HepG2 (cell line): ENCODE measurements around the gene EFNA3. TPM values are rescaled to one million over a fixed set of nuclear protein-coding genes. Genes with fewer than 3 reads are reported as not detected.

Experiments used
- ATAC-seq: fragments of 200-7000 bp; cut with Tn5 transposase; 3 replicates; pipeline ENCODE4 v1.9.1; 2020; ENCODE audit warnings: mild to moderate bottlenecking, moderate library complexity
- BruUV-seq: library from RNA; stranded (reverse); fragments of 400-500 nt; replicated peaks from 2 replicates; lab custom pipeline; 2021; lab: Mats Ljungman, UMichigan
- CTCF ChIA-PET: fragments of 300-600 bp; formaldehyde crosslinking; extraction: SDS; loops from one replicate; lab custom pipeline; 2021; ENCODE audit warnings: low total read pairs, inconsistent platforms, low intra/inter-chr PET ratio; lab: Yijun Ruan, JAX
- POLR2A ChIA-PET: fragments of 350-600 bp; sonication (Branson Sonifier 250); formaldehyde crosslinking; loops from one replicate; lab custom pipeline; 2020; ENCODE audit warnings: antibody characterized with exemption, inconsistent platforms; lab: Yijun Ruan, JAX
- DNase-seq: peaks from one replicate; pipeline ENCODE4 v3.0.0-alpha.2; 2015; ENCODE audit warnings: low spot score
- FAIRE-seq: peaks from 3 replicates; lab custom pipeline; 2011; peaks lifted over from hg19 to GRCh38; lab: Jason Lieb, UNC
- H2AFZ ChIP-seq: one replicate; pipeline ENCODE4 v1.6.1; 2011; ENCODE audit warnings: low read length, inconsistent platforms
- H3K27ac ChIP-seq: fragments of 300-600 bp; 3 replicates; pipeline ENCODE4 v1.8.0; 2011; ENCODE audit warnings: mixed run types, mild to moderate bottlenecking, mixed read lengths, low read length, inconsistent platforms; ENCODE audit not compliant: insufficient read depth; ENCODE audit errors: extremely low read length
- H3K27me3 ChIP-seq, 2 experiments: fragments of 200-600 bp in 1 of 2; 2 replicates in 1 of 2; 3 replicates in 1 of 2; pipeline versions ENCODE4 v1.6.0 to v1.8.0; 2011; ENCODE audit warnings: low read length in 2 of 2, mild to moderate bottlenecking in 2 of 2, moderate library complexity in 2 of 2, inconsistent platforms in 1 of 2; ENCODE audit not compliant: insufficient read depth in 2 of 2, control insufficient read depth in 1 of 2
- H3K36me3 ChIP-seq, 2 experiments: fragments of 200-600 bp in 1 of 2; replicated peaks in 1 of 2; 2 replicates in 1 of 2; 3 replicates in 1 of 2; pipeline versions ENCODE4 v1.5.1 to v1.8.0; 2011; ENCODE audit warnings: low read length in 2 of 2, inconsistent platforms in 1 of 2; ENCODE audit not compliant: insufficient read depth in 2 of 2, control insufficient read depth in 1 of 2
- H3K4me1 ChIP-seq: 2 replicates; pipeline ENCODE4 v1.5.1; 2012; ENCODE audit warnings: low read length, inconsistent platforms; ENCODE audit not compliant: insufficient read depth
- H3K4me2 ChIP-seq: 2 replicates; pipeline ENCODE4 v1.6.0; 2011; ENCODE audit warnings: low read depth, low read length, inconsistent platforms
- H3K4me3 ChIP-seq, 3 experiments: fragments of 200-600 bp in 1 of 3; sonication (generic), shearing (Covaris generic) in 1 of 3; replicated peaks in 1 of 3; 2 replicates each; pipeline ENCODE4 v1.5.1; 2011 to 2016; ENCODE audit warnings: low read length in 3 of 3, inconsistent platforms in 2 of 3, low read depth in 2 of 3, mild to moderate bottlenecking in 2 of 3, control low read depth in 1 of 3, mixed read lengths in 1 of 3; ENCODE audit not compliant: insufficient read depth in 1 of 3
- H3K79me2 ChIP-seq: one replicate; pipeline ENCODE4 v1.6.1; 2011; ENCODE audit warnings: low read length, inconsistent platforms; ENCODE audit not compliant: insufficient read depth
- H3K9ac ChIP-seq: 2 replicates; pipeline ENCODE4 v1.6.0; 2011; ENCODE audit warnings: mild to moderate bottlenecking, low read depth, low read length, inconsistent platforms; ENCODE audit not compliant: insufficient read depth
- H3K9me3 ChIP-seq: 2 replicates; pipeline ENCODE4 v1.5.1; 2012; ENCODE audit warnings: mild to moderate bottlenecking, low read length
- H4K20me1 ChIP-seq: 2 replicates; pipeline ENCODE4 v1.6.0; 2011; ENCODE audit warnings: inconsistent platforms, mild to moderate bottlenecking, low read length, moderate library complexity; ENCODE audit not compliant: insufficient read depth
- EP300 ChIP-seq, 3 experiments: sonication (generic) in 1 of 3; formaldehyde crosslinking in 1 of 3; IDR thresholded peaks; 2 replicates each; pipeline versions ENCODE4 v1.5.1 to v1.6.1; 2011 to 2020; ENCODE audit warnings: low read depth in 2 of 3, low read length in 2 of 3, borderline replicate concordance in 1 of 3, improper control_type of control experiment in 1 of 3, mild to moderate bottlenecking in 1 of 3, missing genetic modification reagents in 1 of 3, moderate library complexity in 1 of 3
- LCORL ChIP-seq, 2 experiments: fragments of 450-650 bp in 1 of 2; sonication (generic) in 1 of 2; formaldehyde crosslinking in 1 of 2; IDR thresholded peaks; 2 replicates each; pipeline versions ENCODE4 v1.5.0 to v1.6.1; 2017 to 2020; ENCODE audit warnings: antibody characterized with exemption in 1 of 2, missing genetic modification reagents in 1 of 2
- MLLT10 ChIP-seq: sonication (generic); formaldehyde crosslinking; IDR thresholded peaks from 2 replicates; pipeline ENCODE4 v1.4.0; 2020; ENCODE audit warnings: missing genetic modification reagents
- MTA3 ChIP-seq: sonication (generic); formaldehyde crosslinking; IDR thresholded peaks from 2 replicates; pipeline ENCODE4 v1.4.0; 2020; ENCODE audit warnings: missing genetic modification reagents
- SP1 ChIP-seq, 2 experiments: fragments of 450-650 bp in 1 of 2; sonication (generic) in 1 of 2; formaldehyde crosslinking in 1 of 2; IDR thresholded peaks; 2 replicates each; pipeline versions ENCODE4 v1.4.0 to v1.6.1; 2016 to 2020; ENCODE audit warnings: missing genetic modification reagents in 1 of 2
- YEATS2 ChIP-seq: sonication (generic); formaldehyde crosslinking; IDR thresholded peaks from 2 replicates; pipeline ENCODE4 v1.4.0; 2020; ENCODE audit warnings: missing genetic modification reagents, borderline replicate concordance
- ZKSCAN8 ChIP-seq: IDR thresholded peaks from 2 replicates; pipeline ENCODE4 v1.6.1; 2016; ENCODE audit warnings: borderline replicate concordance, missing genetic modification reagents, missing compliant biosample characterization
- ZNF234 ChIP-seq: sonication (generic); formaldehyde crosslinking; conservative IDR thresholded peaks from 2 replicates; pipeline ENCODE4 v1.5.1; 2020; ENCODE audit warnings: mild to moderate bottlenecking, missing genetic modification reagents
- ZNF44 ChIP-seq: sonication (generic); formaldehyde crosslinking; IDR thresholded peaks from 2 replicates; pipeline ENCODE4 v1.5.1; 2020; ENCODE audit warnings: mild to moderate bottlenecking, missing genetic modification reagents
- ZNF530 ChIP-seq: sonication (generic); formaldehyde crosslinking; IDR thresholded peaks from 2 replicates; pipeline ENCODE4 v1.5.0; 2020; ENCODE audit warnings: low read depth, mild to moderate bottlenecking, missing genetic modification reagents
- ZNF615 ChIP-seq: sonication (generic); formaldehyde crosslinking; IDR thresholded peaks from 2 replicates; pipeline ENCODE4 v1.5.0; 2020; ENCODE audit warnings: mild to moderate bottlenecking, missing genetic modification reagents, borderline replicate concordance
- WGBS: methylation state at CpG from one replicate; pipeline ENCODE4 v1.1.6; 2017; ENCODE audit warnings: low lambda C conversion rate; 5-methylcytosine and 5-hydroxymethylcytosine counted together
- in situ Hi-C: cut with HindIII; loops from 2 replicates; pipeline ENCODE4 v1.10.0; 2017; ENCODE audit warnings: low pct_unique_long_range_greater_than_20kb; ENCODE audit not compliant: extremely low pct_ligation_motif_present
- intact Hi-C: fragments of 100-400 bp; cut with micrococcal nuclease; formaldehyde crosslinking; loops from one replicate; pipeline ENCODE4 v1.10.0; 2022; ENCODE audit not compliant: unreplicated experiment
- polyA plus RNA-seq, 8 experiments: library from polyadenylated mRNA; depleted of rRNA in 3 of 8; stranded (reverse) in 7 of 8; unstranded in 1 of 8; fragments of >200 nt; fragmentation: Illumina TruSeq in 4 of 8; extraction: Trizol in 4 of 8; gene quantifications; 2 replicates each; pipeline versions ENCODE4 v1.2.1 to v1.2.3, GENCODE V29; 2011 to 2016; ENCODE audit warnings: low read depth in 4 of 8, missing spikeins in 1 of 8, mixed read lengths in 1 of 8; ENCODE audit not compliant: insufficient read depth in 1 of 8
- total RNA-seq, 5 experiments: library from RNA; depleted of rRNA; stranded (reverse); fragments of >200 nt; fragmentation: Illumina TruSeq; extraction: Trizol; gene quantifications; 2 replicates each; pipeline ENCODE4 v1.2.3, GENCODE V29; 2016; ENCODE audit warnings: low read depth in 1 of 5
- TF ChIP-seq, protein P1 (sequence below): IDR thresholded peaks from 2 replicates; pipeline ENCODE4 v1.6.1; 2018; ENCODE audit warnings: missing genetic modification reagents
- TF ChIP-seq, protein P2 (sequence below): IDR thresholded peaks from 2 replicates; pipeline ENCODE4 v1.6.1; 2012; ENCODE audit warnings: inconsistent platforms
- TF ChIP-seq, protein P3 (sequence below): sonication (generic); formaldehyde crosslinking; IDR thresholded peaks from 2 replicates; pipeline ENCODE4 v1.4.0; 2020; ENCODE audit warnings: missing genetic modification reagents; ENCODE audit errors: not compliant biosample characterization

The EFNA3 gene
- total and polyA plus RNA-seq, 2 of the 13 experiments (the other 11 are each of a cell fraction or from before 2014, with no cell fraction given): 1.0 to 5.7 TPM

DNA sequence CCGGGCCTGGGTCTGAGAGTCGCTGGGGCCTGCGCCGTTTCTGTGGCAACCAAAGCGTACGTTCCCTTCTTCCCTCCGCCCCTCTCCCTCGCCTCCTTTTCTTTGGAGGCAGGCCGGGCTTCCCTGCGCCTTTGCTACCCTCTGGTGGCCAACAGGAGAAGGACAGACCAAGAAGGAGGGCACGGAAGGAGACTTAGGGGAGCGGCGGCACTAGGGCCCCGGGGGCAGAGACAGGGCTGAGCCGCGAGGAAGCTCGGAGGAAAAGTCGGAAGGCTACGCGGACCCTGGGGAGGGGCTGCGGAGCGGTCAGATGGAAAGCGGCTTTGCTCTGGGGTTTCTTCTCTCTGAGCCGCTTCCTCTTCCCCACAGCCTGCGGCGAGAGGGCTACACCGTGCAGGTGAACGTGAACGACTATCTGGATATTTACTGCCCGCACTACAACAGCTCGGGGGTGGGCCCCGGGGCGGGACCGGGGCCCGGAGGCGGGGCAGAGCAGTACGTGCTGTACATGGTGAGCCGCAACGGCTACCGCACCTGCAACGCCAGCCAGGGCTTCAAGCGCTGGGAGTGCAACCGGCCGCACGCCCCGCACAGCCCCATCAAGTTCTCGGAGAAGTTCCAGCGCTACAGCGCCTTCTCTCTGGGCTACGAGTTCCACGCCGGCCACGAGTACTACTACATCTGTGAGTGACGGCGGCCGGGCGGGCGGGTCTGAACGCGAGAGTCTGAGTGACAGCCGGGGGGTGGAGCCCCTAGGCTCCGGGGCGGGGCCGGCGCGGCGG, 6.3 kb downstream of the EFNA3 start:
- FAIRE-seq: peak; percentile 81
- BruUV-seq: no TSS peak
- no peak for TF ChIP-seq MLLT10 (CRISPR knock-in tag)
- TF ChIP-seq, protein P1, sequence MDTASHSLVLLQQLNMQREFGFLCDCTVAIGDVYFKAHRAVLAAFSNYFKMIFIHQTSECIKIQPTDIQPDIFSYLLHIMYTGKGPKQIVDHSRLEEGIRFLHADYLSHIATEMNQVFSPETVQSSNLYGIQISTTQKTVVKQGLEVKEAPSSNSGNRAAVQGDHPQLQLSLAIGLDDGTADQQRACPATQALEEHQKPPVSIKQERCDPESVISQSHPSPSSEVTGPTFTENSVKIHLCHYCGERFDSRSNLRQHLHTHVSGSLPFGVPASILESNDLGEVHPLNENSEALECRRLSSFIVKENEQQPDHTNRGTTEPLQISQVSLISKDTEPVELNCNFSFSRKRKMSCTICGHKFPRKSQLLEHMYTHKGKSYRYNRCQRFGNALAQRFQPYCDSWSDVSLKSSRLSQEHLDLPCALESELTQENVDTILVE: peak; percentile 23; the same call in 1 of the 2 replicates
- TF ChIP-seq ZNF44 (CRISPR knock-in tag): no peak
- TF ChIP-seq, protein P2, sequence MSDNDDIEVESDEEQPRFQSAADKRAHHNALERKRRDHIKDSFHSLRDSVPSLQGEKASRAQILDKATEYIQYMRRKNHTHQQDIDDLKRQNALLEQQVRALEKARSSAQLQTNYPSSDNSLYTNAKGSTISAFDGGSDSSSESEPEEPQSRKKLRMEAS: peak; percentile 53; the same call in 1 of the 2 replicates
- TF ChIP-seq, protein P3, sequence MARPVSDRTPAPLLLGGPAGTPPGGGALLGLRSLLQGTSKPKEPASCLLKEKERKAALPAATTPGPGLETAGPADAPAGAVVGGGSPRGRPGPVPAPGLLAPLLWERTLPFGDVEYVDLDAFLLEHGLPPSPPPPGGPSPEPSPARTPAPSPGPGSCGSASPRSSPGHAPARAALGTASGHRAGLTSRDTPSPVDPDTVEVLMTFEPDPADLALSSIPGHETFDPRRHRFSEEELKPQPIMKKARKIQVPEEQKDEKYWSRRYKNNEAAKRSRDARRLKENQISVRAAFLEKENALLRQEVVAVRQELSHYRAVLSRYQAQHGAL (CRISPR knock-in tag): no peak
- peak; percentile 66; the same call in 1 of the 2 replicates for TF ChIP-seq YEATS2 (CRISPR knock-in tag)
- no peak for TF ChIP-seq ZNF530
- TF ChIP-seq MTA3 (CRISPR knock-in tag): no peak
- no peak for TF ChIP-seq ZNF234 (CRISPR knock-in tag)
- no peak for TF ChIP-seq SP1 (IDR thresholded peaks at IDR 0.05)
- peak; percentile 53; the same call in 1 of the 2 replicates for TF ChIP-seq SP1 (CRISPR knock-in tag; IDR thresholded peaks at IDR 0.05)
- TF ChIP-seq EP300 (IDR thresholded peaks at IDR 0.05; ENCODE audit: low read depth in 2 of 2, low read length in 2 of 2): no peak
- no peak; the same call in 1 of the 2 replicates for TF ChIP-seq EP300 (CRISPR knock-in tag; IDR thresholded peaks at IDR 0.05; ENCODE audit: borderline replicate concordance)
- TF ChIP-seq LCORL (IDR thresholded peaks at IDR 0.05): no peak
- peak; percentile 90 for TF ChIP-seq LCORL (CRISPR knock-in tag; IDR thresholded peaks at IDR 0.05)
- TF ChIP-seq ZNF615: no peak
- peak; percentile 57; the same call in 1 of the 2 replicates for TF ChIP-seq ZKSCAN8 (CRISPR knock-in tag)

More for the DNA sequence above, 6.3 kb downstream of the EFNA3 start:
- no peak overlapping the region for H2AFZ ChIP-seq
- DNase-seq (peak; percentile 82), ATAC-seq (peak; percentile 82)
- no peaks in the 10 kb centered on the region for H3K36me3 ChIP-seq
- peak overlapping the region; percentile 72 to 89 (median 75) for H3K4me3 ChIP-seq
- WGBS: 0% methylated on average over 15 of the region's 67 CpGs
- in situ Hi-C loops (no loop called here), intact Hi-C loops (loop anchor here (1.0 to 10.0 kb wide), 3 partner anchors 23 to 180 kb away; no protein-coding TSS in a partner anchor)
- H3K79me2 ChIP-seq: no peaks in the 10 kb centered on the region
- no peaks in the 10 kb centered on the region for H3K9me3 ChIP-seq
- H3K4me2 ChIP-seq: peak overlapping the region; percentile 98
- peak overlapping the region; percentile 70 for H3K9ac ChIP-seq
- peak overlapping the region; percentile 74 for H3K27ac ChIP-seq
- peaks cover 4% of the 10 kb centered on the region; the same call in 1 of the 2 replicates for H4K20me1 ChIP-seq
- H3K27me3 ChIP-seq: peaks cover 22 to 44% of the 10 kb centered on the region in 2 experiments
- H3K4me1 ChIP-seq: peaks cover 83% of the 10 kb centered on the region
- ChIA-PET CTCF (interaction anchor here (0.8 to 2.9 kb wide), 7 partner anchors 14 to 83 kb away, joined by 3 to 39 read pairs (median 4); partner anchors contain the start of genes ADAM15 and EFNA4), POLR2A (interaction anchor here (0.8 to 2.7 kb wide), 15 partner anchors 9 to 124 kb away, joined by 3 to 19 read pairs (median 4); partner anchors contain the start of genes EFNA4, KRTCAP2 and LENEP)
